ENCODE data around the gene CAMK2N2. TPM values are rescaled to one million over a fixed set of nuclear protein-coding genes. Genes with fewer than 3 reads are reported as not detected.

The CAMK2N2 gene
- total RNA-seq, 2 donors from 2014 or later, result 0.19 TPM; not detected in 1

GRCh38 chr3:184283681-184284080, 22.3 kb upstream of the CAMK2N2 start:
- H3K27me3 ChIP-seq, result no peaks in the 10 kb centered on the region
- H3K4me1 ChIP-seq, result no peaks in the 10 kb centered on the region
- H3K9ac ChIP-seq (ENCODE audit: low read depth in 2 of 2, low read length in 2 of 2), result no peak overlapping the region
- no peak for DNase-seq
- no peaks in the 10 kb centered on the region for H3K36me3 ChIP-seq
- intact Hi-C loops (cut with DNase I), result loop anchor here (10.0 kb wide), 1 partner anchor 239 kb away; no protein-coding TSS in a partner anchor
- H3K9me3 ChIP-seq, result no peaks in the 10 kb centered on the region
- TF ChIP-seq CTCF (IDR thresholded peaks at IDR 0.05), result no peak
- no peak overlapping the region for H3K27ac ChIP-seq
- no peak overlapping the region for H3K4me3 ChIP-seq

- no peak for TF ChIP-seq CTCF (IDR thresholded peaks at IDR 0.05)
- Histone ChIP-seq H3K9me3 (no peaks in the 10 kb centered on the region), H3K9ac (ENCODE audit: low read depth in 2 of 2, low read length in 2 of 2) (no peak overlapping the region), H3K4me1 (no peaks in the 10 kb centered on the region), H3K27ac (no peak overlapping the region), H3K36me3 (no peaks in the 10 kb centered on the region), H3K27me3 (no peaks in the 10 kb centered on the region), H3K4me3 (no peak overlapping the region)
- intact Hi-C loops (cut with DNase I), result loop anchor here (10.0 kb wide), 1 partner anchor 238 kb away; no protein-coding TSS in a partner anchor
- DNase-seq, result no peak
Observed at GRCh38 chr3:184282941-184283340, 21.6 kb upstream of the CAMK2N2 start.

- Histone ChIP-seq H3K4me1 (no peaks in the 10 kb centered on the region), H3K27me3 (peaks cover 22% of the 10 kb centered on the region), H3K9me3 (no peaks in the 10 kb centered on the region), H3K4me3 (no peak overlapping the region), H3K36me3 (no peaks in the 10 kb centered on the region), H3K9ac (ENCODE audit: low read depth in 2 of 2, low read length in 2 of 2) (no peak overlapping the region), H3K27ac (no peak overlapping the region)
- no peak for TF ChIP-seq CTCF (IDR thresholded peaks at IDR 0.05)
- DNase-seq, result no peak
- intact Hi-C loops (cut with DNase I), result no loop called here
Observed at GRCh38 chr3:184277366-184277765, 16.0 kb upstream of the CAMK2N2 start.

DNA sequence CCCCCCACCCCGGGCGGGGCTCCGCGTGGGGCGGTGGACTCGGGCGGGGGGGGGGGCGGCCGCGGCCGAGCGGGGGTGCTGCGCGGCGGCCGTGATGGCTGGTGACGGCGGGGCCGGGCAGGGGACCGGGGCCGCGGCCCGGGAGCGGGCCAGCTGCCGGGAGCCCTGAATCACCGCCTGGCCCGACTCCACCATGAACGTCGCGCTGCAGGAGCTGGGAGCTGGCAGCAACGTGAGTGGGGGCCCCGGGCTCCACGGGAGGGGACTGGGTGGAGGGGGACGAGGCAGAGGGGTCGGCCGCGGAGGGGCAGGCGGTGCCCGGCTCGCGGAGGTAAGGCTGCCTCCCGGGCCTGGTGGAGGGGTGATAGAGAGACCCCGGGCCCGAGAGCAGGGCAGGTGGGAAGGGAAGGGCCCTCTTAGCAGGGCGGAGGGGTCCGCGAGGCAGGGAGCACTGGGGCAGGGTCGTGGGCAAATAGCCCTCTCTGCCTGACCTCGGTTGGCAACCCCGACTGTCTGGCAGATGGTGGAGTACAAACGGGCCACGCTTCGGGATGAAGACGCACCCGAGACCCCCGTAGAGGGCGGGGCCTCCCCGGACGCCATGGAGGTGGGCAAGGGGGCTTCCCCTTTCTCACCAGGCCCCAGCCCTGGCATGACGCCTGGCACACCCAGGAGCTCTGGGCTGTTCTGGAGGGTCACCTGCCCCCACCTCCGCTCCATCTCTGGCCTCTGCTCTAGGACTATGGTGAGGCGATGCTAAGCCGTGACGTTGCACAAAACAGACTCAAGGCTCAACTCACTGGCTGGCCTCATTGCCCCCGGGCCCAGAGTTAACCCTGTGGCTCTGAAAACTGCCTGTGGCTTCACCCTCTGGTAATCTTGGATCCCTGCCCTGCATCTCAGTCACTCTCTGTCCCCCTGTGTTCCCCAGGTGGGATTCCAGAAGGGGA, 14.9 kb upstream of the CAMK2N2 start, which contains the start of gene ECE2:
ECE2 (plus strand) TSS at position 62 of the 950 bp plus-strand sequence; CDS start at position 194, 132 bp downstream.
- Histone ChIP-seq H3K9me3 (no peaks in the 10 kb centered on the region), H3K27me3 (peaks cover 22% of the 10 kb centered on the region), H3K36me3 (no peaks in the 10 kb centered on the region), H3K27ac (no peak within 1 kb of the TSS), H3K9ac (ENCODE audit: low read depth in 2 of 2, low read length in 2 of 2) (no peak within 1 kb of the TSS), H3K4me3 (no peak within 1 kb of the TSS), H3K4me1 (no peaks in the 10 kb centered on the region)
- TF ChIP-seq CTCF (IDR thresholded peaks at IDR 0.05), result no peak
- intact Hi-C loops (cut with DNase I), result no loop called here
- no peak for DNase-seq

DNA sequence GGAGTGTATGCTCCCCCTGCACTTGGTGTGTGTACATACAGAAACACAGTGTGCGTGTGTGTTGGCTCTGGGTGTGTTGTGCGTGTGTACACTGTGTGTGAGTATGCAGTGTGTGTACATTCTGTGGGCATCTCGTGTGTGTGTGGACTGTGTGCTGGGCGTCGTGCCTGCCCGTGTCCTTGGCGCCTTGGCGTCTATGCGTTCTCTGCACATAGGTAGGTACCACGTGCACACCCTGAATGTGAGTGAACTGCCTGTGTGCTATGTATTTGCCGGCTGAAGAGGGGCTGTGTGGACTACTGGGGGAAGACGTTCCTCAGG, 14.0 kb upstream of the CAMK2N2 start:
- DNase-seq, result no peak
- Histone ChIP-seq H3K9me3 (no peaks in the 10 kb centered on the region), H3K27ac (no peak overlapping the region), H3K36me3 (no peaks in the 10 kb centered on the region), H3K27me3 (peaks cover 22% of the 10 kb centered on the region), H3K9ac (ENCODE audit: low read depth in 2 of 2, low read length in 2 of 2) (no peak overlapping the region), H3K4me1 (no peaks in the 10 kb centered on the region), H3K4me3 (no peak overlapping the region)
- intact Hi-C loops (cut with DNase I), result no loop called here
- TF ChIP-seq CTCF (IDR thresholded peaks at IDR 0.05), result no peak

Data from colonic mucosa (tissue), 4 donors.